GM23338 (cell line): ENCODE measurements around the gene GLYATL3. TPM values are rescaled to one million over a fixed set of nuclear protein-coding genes. Genes with fewer than 3 reads are reported as not detected.

ENCODE experiments used
- EZH2phosphoT487 ChIP-seq: fragments of 200-600 bp; sonication (generic); IDR thresholded peaks from one replicate; pipeline ENCODE4 v1.8.1; 2018; ENCODE audit warnings: antibody characterized with exemption; ENCODE audit not compliant: unreplicated experiment
- JUNB ChIP-seq: IDR thresholded peaks from one replicate; pipeline ENCODE4 v1.6.1; 2016; ENCODE audit warnings: antibody characterized with exemption; ENCODE audit not compliant: unreplicated experiment
- polyA plus RNA-seq: library from polyadenylated mRNA; unstranded; fragments of >200 nt; fragmentation: Nextera tagmentation; extraction: Ambion mirVana; gene quantifications from 2 replicates; pipeline ENCODE4 v1.2.1, GENCODE V29; 2016
- total RNA-seq: library from RNA; depleted of rRNA; stranded (reverse); fragments of >200 nt; shearing (Covaris generic); gene quantifications from 2 replicates; pipeline ENCODE4 v1.2.3, GENCODE V29; 2014; rRNA removed
- TF ChIP-seq, protein P1 (sequence below), 2 experiments: fragments of 200-600 bp in 1 of 2; sonication (generic) in 1 of 2; conservative IDR thresholded peaks; 2 replicates each; pipeline versions ENCODE4 v1.5.1 to v1.6.1; 2016 to 2017; ENCODE audit warnings: antibody characterized with exemption in 2 of 2, low read depth in 2 of 2, mild to moderate bottlenecking in 2 of 2, moderate library complexity in 1 of 2

GLYATL3 gene
- total and polyA plus RNA-seq, 2 experiments from 2014 or later = not detected

DNA sequence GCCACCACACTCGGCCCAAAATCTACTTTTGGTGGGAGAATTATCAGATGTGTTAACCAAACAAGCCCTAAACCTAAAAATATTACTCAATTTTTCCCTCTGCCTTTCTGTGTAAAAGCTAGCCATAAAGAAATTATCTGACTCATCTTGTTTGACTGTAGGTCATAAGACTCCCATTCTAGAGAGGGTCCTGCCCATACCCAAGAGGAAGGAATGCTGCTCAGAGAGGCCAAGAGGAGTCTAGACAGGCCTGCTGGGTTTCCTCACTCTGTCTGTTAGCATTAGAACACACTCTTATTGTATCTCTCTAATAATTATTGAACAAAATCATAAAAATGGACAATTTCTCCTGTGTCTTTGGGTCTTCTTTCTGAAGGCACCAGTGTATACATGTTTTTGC is 76.9 kb downstream of the GLYATL3 start (continued):
- TF ChIP-seq, protein P1, sequence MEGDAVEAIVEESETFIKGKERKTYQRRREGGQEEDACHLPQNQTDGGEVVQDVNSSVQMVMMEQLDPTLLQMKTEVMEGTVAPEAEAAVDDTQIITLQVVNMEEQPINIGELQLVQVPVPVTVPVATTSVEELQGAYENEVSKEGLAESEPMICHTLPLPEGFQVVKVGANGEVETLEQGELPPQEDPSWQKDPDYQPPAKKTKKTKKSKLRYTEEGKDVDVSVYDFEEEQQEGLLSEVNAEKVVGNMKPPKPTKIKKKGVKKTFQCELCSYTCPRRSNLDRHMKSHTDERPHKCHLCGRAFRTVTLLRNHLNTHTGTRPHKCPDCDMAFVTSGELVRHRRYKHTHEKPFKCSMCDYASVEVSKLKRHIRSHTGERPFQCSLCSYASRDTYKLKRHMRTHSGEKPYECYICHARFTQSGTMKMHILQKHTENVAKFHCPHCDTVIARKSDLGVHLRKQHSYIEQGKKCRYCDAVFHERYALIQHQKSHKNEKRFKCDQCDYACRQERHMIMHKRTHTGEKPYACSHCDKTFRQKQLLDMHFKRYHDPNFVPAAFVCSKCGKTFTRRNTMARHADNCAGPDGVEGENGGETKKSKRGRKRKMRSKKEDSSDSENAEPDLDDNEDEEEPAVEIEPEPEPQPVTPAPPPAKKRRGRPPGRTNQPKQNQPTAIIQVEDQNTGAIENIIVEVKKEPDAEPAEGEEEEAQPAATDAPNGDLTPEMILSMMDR (conservative IDR thresholded peaks at IDR 0.05; ENCODE audit: low read depth in 2 of 2) = no peak
- TF ChIP-seq EZH2phosphoT487 (no peak), JUNB (no peak)

Other genes starting within 250 kb of the GLYATL3 start
- 9.4 and 12.4 TPM in 2 replicates for gene MMUT, start 36.7 kb upstream of the GLYATL3 start, total RNA-seq
- gene MMUT, start 36.7 kb upstream of the GLYATL3 start, polyA plus RNA-seq = 8.7 and 9.1 TPM in 2 replicates
- 17.6 and 20.2 TPM in 2 replicates for gene CENPQ, start 36.6 kb upstream of the GLYATL3 start, total RNA-seq
- gene CENPQ, start 36.6 kb upstream of the GLYATL3 start, polyA plus RNA-seq = 39.6 and 41.5 TPM in 2 replicates
- 4.0 and 5.2 TPM in 2 replicates for gene C6orf141, start 50.7 kb downstream of the GLYATL3 start, total RNA-seq
- gene C6orf141, start 50.7 kb downstream of the GLYATL3 start, polyA plus RNA-seq = 6.4 and 7.2 TPM in 2 replicates
- gene RHAG, start 136.9 kb downstream of the GLYATL3 start, total RNA-seq = not detected in 2 replicates
- gene RHAG, start 136.9 kb downstream of the GLYATL3 start, polyA plus RNA-seq = not detected in 2 replicates
- 0.50 and 0.63 TPM in 2 replicates for gene CRISP2, start 213.6 kb downstream of the GLYATL3 start, total RNA-seq
- 1.1 and 1.2 TPM in 2 replicates for gene CRISP2, start 213.6 kb downstream of the GLYATL3 start, polyA plus RNA-seq
- gene CRISP3, start 244.5 kb downstream of the GLYATL3 start, total RNA-seq = not detected in 2 replicates
- gene CRISP3, start 244.5 kb downstream of the GLYATL3 start, polyA plus RNA-seq = not detected in 2 replicates